Gastroesophageal sphincter (tissue), 3 donors: Measurements from ENCODE around the gene TSFM.

Experiments used
- POLR2A ChIP-seq, 2 donors: fragments of 450-650 bp; IDR thresholded peaks; one replicate each; pipeline ENCODE4 v1.6.1; 2017; ENCODE audit warnings: antibody characterized with exemption in 2 of 2, mild to moderate bottlenecking in 2 of 2, moderate library complexity in 1 of 2
- TF ChIP-seq, protein P1 (sequence below), 4 experiments: fragments of 200-600 bp in 2 of 4; fragments of 450-650 bp in 2 of 4; sonication (generic) in 1 of 4; IDR thresholded peaks; one replicate each; pipeline ENCODE4 v1.5.1; 2017 to 2019; ENCODE audit warnings: antibody characterized with exemption in 4 of 4, mild to moderate bottlenecking in 2 of 4, moderate library complexity in 2 of 4

DNA sequence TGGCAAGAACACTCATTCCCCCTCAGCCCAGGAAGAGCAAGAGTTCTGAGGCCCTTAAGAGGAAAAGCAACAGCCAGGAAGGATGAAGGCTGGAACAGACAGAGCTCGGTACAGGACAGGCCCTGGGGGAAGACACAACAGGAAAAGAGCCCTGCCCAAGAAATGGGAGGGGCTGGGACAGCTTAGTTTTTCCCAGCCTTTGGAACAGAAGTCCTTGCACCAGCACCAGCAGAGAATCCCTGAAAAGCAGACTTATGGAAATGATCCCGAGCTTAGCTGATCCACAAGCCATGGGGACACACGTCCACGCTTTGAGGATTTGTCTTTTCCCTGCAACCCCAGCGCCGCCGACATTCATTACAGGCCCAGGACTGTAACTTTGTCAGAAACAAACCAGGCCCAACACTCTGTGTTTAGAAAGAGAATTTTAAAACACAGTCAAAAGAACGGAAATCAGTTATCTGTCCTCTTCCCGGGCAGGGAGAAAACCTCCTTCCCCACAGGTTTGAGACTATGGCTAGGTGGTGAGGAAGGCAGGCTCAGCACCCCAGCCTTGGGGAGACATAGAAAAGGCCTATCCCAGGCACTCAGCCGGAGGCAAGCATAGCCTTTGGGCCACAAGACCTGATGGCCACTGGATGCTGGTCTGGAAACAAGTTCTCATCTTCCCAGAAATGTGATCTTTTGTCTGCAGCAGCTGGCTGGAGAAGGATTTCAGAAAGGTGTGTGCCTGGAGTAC lies 40.0 kb downstream of the TSFM start:
- TF ChIP-seq, protein P1, sequence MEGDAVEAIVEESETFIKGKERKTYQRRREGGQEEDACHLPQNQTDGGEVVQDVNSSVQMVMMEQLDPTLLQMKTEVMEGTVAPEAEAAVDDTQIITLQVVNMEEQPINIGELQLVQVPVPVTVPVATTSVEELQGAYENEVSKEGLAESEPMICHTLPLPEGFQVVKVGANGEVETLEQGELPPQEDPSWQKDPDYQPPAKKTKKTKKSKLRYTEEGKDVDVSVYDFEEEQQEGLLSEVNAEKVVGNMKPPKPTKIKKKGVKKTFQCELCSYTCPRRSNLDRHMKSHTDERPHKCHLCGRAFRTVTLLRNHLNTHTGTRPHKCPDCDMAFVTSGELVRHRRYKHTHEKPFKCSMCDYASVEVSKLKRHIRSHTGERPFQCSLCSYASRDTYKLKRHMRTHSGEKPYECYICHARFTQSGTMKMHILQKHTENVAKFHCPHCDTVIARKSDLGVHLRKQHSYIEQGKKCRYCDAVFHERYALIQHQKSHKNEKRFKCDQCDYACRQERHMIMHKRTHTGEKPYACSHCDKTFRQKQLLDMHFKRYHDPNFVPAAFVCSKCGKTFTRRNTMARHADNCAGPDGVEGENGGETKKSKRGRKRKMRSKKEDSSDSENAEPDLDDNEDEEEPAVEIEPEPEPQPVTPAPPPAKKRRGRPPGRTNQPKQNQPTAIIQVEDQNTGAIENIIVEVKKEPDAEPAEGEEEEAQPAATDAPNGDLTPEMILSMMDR (IDR thresholded peaks at IDR 0.05), result no peak
- TF ChIP-seq POLR2A (IDR thresholded peaks at IDR 0.05), result no peak
